Parathyroid adenoma (tissue), 2 donors: ENCODE data around the gene COQ8A.

Source experiments
- H2AFZ ChIP-seq: fragments of 300-600 bp; sonication (generic); one replicate; pipeline ENCODE4 v1.7.0; 2017; ENCODE audit warnings: antibody characterized with exemption, mild to moderate bottlenecking
- H3K27ac ChIP-seq: fragments of 300-600 bp; sonication (generic); one replicate; pipeline ENCODE4 v1.7.0; 2017
- H3K27me3 ChIP-seq: fragments of 300-600 bp; sonication (generic); one replicate; pipeline ENCODE4 v1.7.0; 2017; ENCODE audit warnings: low read length; ENCODE audit not compliant: control insufficient read depth, insufficient read depth
- H3K36me3 ChIP-seq: fragments of 300-600 bp; sonication (generic); one replicate; pipeline ENCODE4 v1.7.0; 2017; ENCODE audit warnings: low read length; ENCODE audit not compliant: control insufficient read depth, insufficient read depth
- H3K4me1 ChIP-seq: fragments of 300-600 bp; sonication (generic); one replicate; pipeline ENCODE4 v1.7.0; 2017; ENCODE audit warnings: control low read depth
- H3K4me2 ChIP-seq: fragments of 300-600 bp; sonication (generic); one replicate; pipeline ENCODE4 v1.7.0; 2017; ENCODE audit warnings: low read length
- H3K4me3 ChIP-seq: fragments of 300-600 bp; sonication (generic); one replicate; pipeline ENCODE4 v1.7.0; 2017; ENCODE audit warnings: low read depth, low read length
- H3K79me2 ChIP-seq: fragments of 300-600 bp; sonication (generic); one replicate; pipeline ENCODE4 v1.7.0; 2017; ENCODE audit warnings: control low read depth
- H3K9ac ChIP-seq: fragments of 300-600 bp; sonication (generic); one replicate; pipeline ENCODE4 v1.7.0; 2017; ENCODE audit warnings: mild to moderate bottlenecking
- H3K9me3 ChIP-seq: fragments of 300-600 bp; sonication (generic); one replicate; pipeline ENCODE4 v1.7.0; 2017; ENCODE audit warnings: low read length; ENCODE audit not compliant: control insufficient read depth
- TF ChIP-seq, protein P1 (sequence below): fragments of 300-600 bp; sonication (generic); IDR thresholded peaks from one replicate; pipeline ENCODE4 v1.7.0; 2017; ENCODE audit warnings: antibody characterized with exemption, mild to moderate bottlenecking
- donor health status: primary hyperparathyroidism.

Gene COQ8A

DNA sequence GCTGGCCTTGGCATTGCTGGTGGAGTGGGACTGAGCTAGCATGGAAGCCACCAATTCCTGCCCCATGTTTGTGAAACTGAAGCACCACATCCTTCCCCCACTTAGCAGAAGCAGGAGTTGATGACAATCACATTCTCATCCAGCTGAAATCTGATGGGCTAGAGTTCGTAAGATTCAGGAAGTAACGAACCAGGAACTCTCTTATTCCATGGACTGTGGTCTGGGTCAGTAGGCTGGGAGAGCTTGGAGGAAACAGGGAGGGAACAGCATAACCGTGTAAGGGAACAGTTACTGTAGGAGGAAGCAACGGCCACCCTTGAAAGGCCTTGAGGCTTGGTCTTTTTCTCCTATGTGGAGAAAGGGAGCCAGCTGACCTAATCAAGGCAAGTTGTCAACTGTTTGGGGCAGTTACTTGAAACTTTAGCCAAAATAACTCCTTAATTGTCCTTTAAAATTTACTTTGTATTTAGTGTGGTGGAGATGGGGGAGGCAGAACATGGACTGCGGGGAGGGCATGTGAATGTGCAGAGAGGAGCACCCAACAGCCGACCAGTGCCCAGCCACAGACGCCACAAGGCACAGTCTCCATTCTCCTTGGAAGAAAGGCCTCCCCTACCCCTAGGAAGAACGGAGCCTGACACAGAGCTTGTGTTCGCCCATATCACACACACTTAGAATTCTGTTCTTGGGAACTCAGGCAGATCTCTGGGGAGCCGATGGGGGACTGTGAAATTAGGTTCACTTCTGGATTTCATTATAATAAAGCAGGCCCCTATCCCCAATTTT is 2.0 kb upstream of the COQ8A start:
- peaks cover 3% of the 10 kb centered on the region for H3K4me1 ChIP-seq
- no peak overlapping the region for H3K4me3 ChIP-seq
- TF ChIP-seq, protein P1, sequence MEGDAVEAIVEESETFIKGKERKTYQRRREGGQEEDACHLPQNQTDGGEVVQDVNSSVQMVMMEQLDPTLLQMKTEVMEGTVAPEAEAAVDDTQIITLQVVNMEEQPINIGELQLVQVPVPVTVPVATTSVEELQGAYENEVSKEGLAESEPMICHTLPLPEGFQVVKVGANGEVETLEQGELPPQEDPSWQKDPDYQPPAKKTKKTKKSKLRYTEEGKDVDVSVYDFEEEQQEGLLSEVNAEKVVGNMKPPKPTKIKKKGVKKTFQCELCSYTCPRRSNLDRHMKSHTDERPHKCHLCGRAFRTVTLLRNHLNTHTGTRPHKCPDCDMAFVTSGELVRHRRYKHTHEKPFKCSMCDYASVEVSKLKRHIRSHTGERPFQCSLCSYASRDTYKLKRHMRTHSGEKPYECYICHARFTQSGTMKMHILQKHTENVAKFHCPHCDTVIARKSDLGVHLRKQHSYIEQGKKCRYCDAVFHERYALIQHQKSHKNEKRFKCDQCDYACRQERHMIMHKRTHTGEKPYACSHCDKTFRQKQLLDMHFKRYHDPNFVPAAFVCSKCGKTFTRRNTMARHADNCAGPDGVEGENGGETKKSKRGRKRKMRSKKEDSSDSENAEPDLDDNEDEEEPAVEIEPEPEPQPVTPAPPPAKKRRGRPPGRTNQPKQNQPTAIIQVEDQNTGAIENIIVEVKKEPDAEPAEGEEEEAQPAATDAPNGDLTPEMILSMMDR, result no peak
- peak overlapping the region; percentile 95 for H3K27ac ChIP-seq
- H3K4me2 ChIP-seq, result peak overlapping the region; percentile 100
- H3K27me3 ChIP-seq, result no peaks in the 10 kb centered on the region
- H2AFZ ChIP-seq, result peak overlapping the region; percentile 64
- no peaks in the 10 kb centered on the region for H3K36me3 ChIP-seq
- no peaks in the 10 kb centered on the region for H3K9me3 ChIP-seq
- peaks cover 21% of the 10 kb centered on the region for H3K79me2 ChIP-seq
- no peak overlapping the region for H3K9ac ChIP-seq

DNA sequence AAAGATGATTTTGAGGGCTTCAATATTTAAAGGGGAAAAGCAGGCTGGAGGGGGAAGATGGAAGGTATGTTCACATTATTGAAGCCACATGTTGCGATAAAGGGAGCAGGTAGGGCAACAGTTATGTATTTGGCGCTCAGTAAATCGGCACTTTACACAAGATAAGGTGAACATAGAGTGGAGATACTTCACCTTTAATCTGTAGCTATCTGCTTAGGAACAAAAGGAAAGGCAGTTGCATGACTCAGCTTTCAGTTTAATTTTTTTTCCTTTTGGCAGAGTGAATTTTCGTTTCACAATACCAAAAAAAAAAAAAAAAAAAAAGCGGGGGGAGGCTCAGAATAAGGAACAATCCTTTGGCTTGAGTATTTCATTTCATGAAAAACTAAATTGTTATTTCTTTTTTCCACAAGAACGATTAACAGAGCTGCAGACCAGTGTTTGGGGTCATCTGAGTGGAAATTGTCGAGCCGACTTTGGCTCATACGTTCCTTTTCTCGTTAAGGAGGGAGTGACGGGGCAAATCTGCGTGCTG is 1.1 kb upstream of the COQ8A start:
- TF ChIP-seq, protein P1, result no peak
- no peaks in the 10 kb centered on the region for H3K36me3 ChIP-seq
- H3K4me3 ChIP-seq, result peak overlapping the region; percentile 81
- no peaks in the 10 kb centered on the region for H3K27me3 ChIP-seq
- H3K9ac ChIP-seq, result peak overlapping the region; percentile 38
- peak overlapping the region; percentile 100 for H3K4me2 ChIP-seq
- H3K9me3 ChIP-seq, result no peaks in the 10 kb centered on the region
- peak overlapping the region; percentile 97 for H2AFZ ChIP-seq
- peaks cover 3% of the 10 kb centered on the region for H3K4me1 ChIP-seq
- H3K79me2 ChIP-seq, result peaks cover 25% of the 10 kb centered on the region
- peak overlapping the region; percentile 95 for H3K27ac ChIP-seq

DNA sequence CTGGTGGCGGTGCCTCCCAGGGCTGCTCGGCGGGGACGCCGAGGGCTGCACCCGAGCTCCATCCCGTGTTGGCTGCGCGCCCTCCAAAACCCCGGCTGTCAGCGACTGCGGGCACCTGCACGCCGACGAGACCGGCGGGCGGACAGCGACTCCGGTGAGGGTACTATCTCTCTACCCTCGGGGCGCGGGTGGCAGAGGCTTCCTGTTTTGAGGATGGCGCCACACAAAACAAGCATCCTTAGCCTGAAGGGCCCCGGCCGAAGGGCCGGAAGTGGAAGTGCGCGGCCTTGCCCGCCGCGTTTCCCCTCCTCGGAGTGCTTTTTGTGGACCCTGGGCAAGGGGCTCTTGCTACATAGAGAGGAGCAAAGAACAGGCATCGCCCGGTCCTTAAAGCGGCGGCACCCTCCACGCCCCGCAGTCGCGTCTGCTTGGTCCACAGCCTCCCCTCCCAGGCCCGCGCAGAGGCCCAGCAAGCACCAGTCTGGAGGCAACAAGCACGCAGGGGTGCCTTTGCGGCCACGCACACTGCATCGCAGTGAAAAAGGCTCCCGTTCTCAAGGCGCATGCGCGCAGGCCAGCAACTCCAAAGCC is 561 bp upstream of the COQ8A start:
- Histone ChIP-seq H3K4me1 (peaks cover 3% of the 10 kb centered on the region), H3K9me3 (no peaks in the 10 kb centered on the region), H3K79me2 (peaks cover 27% of the 10 kb centered on the region), H2AFZ (peak overlapping the region; percentile 97), H3K9ac (peak overlapping the region; percentile 38), H3K36me3 (no peaks in the 10 kb centered on the region), H3K4me2 (peak overlapping the region; percentile 100), H3K27me3 (no peaks in the 10 kb centered on the region), H3K4me3 (peak overlapping the region; percentile 81), H3K27ac (peak overlapping the region; percentile 95)
- TF ChIP-seq, protein P1, result no peak

DNA sequence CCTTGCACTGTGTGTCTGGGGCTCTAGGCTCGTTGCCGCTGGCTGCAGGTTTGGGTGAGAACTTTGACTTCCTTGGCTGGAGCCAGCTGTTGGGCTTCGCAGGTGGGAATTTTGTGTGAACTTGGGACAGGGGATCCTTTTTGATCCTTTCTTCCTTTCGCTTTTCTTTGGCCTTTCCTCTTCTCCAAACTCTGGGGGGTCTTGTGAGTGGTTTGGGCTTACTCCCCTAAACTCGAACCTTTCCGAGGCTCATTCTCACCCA is 643 bp downstream of the COQ8A start:
- Histone ChIP-seq H3K9me3 (no peaks in the 10 kb centered on the region), H3K36me3 (no peaks in the 10 kb centered on the region), H2AFZ (peak overlapping the region; percentile 84), H3K79me2 (peaks cover 29% of the 10 kb centered on the region), H3K27ac (no peak overlapping the region), H3K4me1 (peaks cover 9% of the 10 kb centered on the region), H3K27me3 (no peaks in the 10 kb centered on the region), H3K4me2 (peak overlapping the region; percentile 96), H3K4me3 (peak overlapping the region; percentile 81), H3K9ac (no peak overlapping the region)
- TF ChIP-seq, protein P1, result no peak
